Esophagus muscularis mucosa (tissue), 4 donors: ENCODE results near the gene ALG14. TPM values are rescaled to one million over a fixed set of nuclear protein-coding genes. Genes with fewer than 3 reads are reported as not detected.

Experiments
- DNase-seq: peaks from one replicate; pipeline ENCODE4 v3.0.0-alpha.2; 2017; ENCODE audit errors: extremely low spot score
- H3K27ac ChIP-seq, 4 donors: fragments of 200-600 bp; sonication (generic); replicated peaks in 1 of 4; 1 replicate in 3 of 4; 2 replicates in 1 of 4; pipeline ENCODE4 v1.5.1; 2016 to 2019; ENCODE audit warnings: mild to moderate bottlenecking in 1 of 4
- H3K27me3 ChIP-seq, 4 donors: fragments of 200-600 bp; sonication (generic); one replicate each; pipeline versions ENCODE4 v1.5.1 to v1.6.0; 2016 to 2019
- H3K36me3 ChIP-seq, 4 donors: fragments of 200-600 bp; sonication (generic); one replicate each; pipeline ENCODE4 v1.5.1; 2016 to 2019
- H3K4me1 ChIP-seq, 4 donors: fragments of 200-600 bp; sonication (generic); one replicate each; pipeline ENCODE4 v1.5.1; 2016 to 2019
- H3K4me3 ChIP-seq, 4 donors: fragments of 200-600 bp; sonication (generic); 1 replicate in 2 of 4; 2 replicates in 2 of 4; pipeline ENCODE4 v1.5.1; 2016 to 2019; ENCODE audit warnings: mild to moderate bottlenecking in 4 of 4, moderate library complexity in 1 of 4
- H3K9me3 ChIP-seq, 4 donors: fragments of 200-600 bp; sonication (generic); 1 replicate in 3 of 4; 2 replicates in 1 of 4; pipeline ENCODE4 v1.5.1; 2016 to 2019
- CTCF ChIP-seq, 3 experiments: fragments of 200-600 bp in 2 of 3; fragments of 450-650 bp in 1 of 3; sonication (generic) in 2 of 3; IDR thresholded peaks; one replicate each; pipeline ENCODE4 v1.5.1; 2017 to 2019; ENCODE audit warnings: antibody characterized with exemption in 3 of 3, mild to moderate bottlenecking in 2 of 3, moderate library complexity in 1 of 3
- EP300 ChIP-seq: sonication (generic); formaldehyde crosslinking; IDR thresholded peaks from one replicate; pipeline ENCODE4 v1.6.1; 2017; ENCODE audit warnings: antibody characterized with exemption
- POLR2A ChIP-seq: fragments of 450-650 bp; IDR thresholded peaks from one replicate; pipeline ENCODE4 v1.6.1; 2017; ENCODE audit warnings: antibody characterized with exemption, moderate library complexity, mild to moderate bottlenecking, low read depth
- POLR2AphosphoS5 ChIP-seq, 2 donors: sonication (generic); formaldehyde crosslinking; IDR thresholded peaks; one replicate each; pipeline ENCODE4 v1.6.1; 2017; ENCODE audit warnings: antibody characterized with exemption in 2 of 2
- WGBS: methylation state at CpG from one replicate; pipeline ENCODE4 v1.1.5; 2018; 5-methylcytosine and 5-hydroxymethylcytosine counted together
- intact Hi-C: fragments of 100-400 bp; cut with DNase I; formaldehyde crosslinking; loops from one replicate; pipeline ENCODE4 v1.15.1; 2023
- total RNA-seq, 4 donors: library from RNA; depleted of rRNA; stranded (reverse); fragments of >200 nt; gene quantifications; one replicate each; pipeline versions ENCODE4 v1.1.0 to v1.2.1, GENCODE V29; 2016

ALG14 gene
- total RNA-seq, 4 donors from 2014 or later, result 0.52 to 0.83 (median 0.74) TPM

GRCh38 chr1:94935034-94935433, 137.7 kb downstream of the ALG14 start:
- H3K4me3 ChIP-seq, result no peak overlapping the region
- H3K27me3 ChIP-seq, result no peaks in the 10 kb centered on the region
- H3K9me3 ChIP-seq, result no peaks in the 10 kb centered on the region
- no peak for TF ChIP-seq POLR2A
- no peak for TF ChIP-seq POLR2AphosphoS5 (IDR thresholded peaks at IDR 0.05)
- TF ChIP-seq EP300, result no peak
- no peak for TF ChIP-seq CTCF (IDR thresholded peaks at IDR 0.05)
- intact Hi-C loops, result no loop called here
- peaks cover 8 to 40% (median 37%) of the 10 kb centered on the region in 4 donors for H3K4me1 ChIP-seq
- peak overlapping the region in 1 of 4 donors; percentile 38 for H3K27ac ChIP-seq
- 93% methylated on average over 1 of the region's 1 CpG for WGBS
- H3K36me3 ChIP-seq, result peaks cover 0 to 18% (median 15%) of the 10 kb centered on the region in 4 donors
- DNase-seq, result no peak

- H3K4me1 ChIP-seq, result peaks cover 8 to 45% (median 42%) of the 10 kb centered on the region in 4 donors
- intact Hi-C loops, result no loop called here
- H3K27ac ChIP-seq, result no peak overlapping the region
- no peak for DNase-seq
- TF ChIP-seq POLR2A (no peak), CTCF (IDR thresholded peaks at IDR 0.05) (no peak), EP300 (no peak), POLR2AphosphoS5 (IDR thresholded peaks at IDR 0.05) (no peak)
- 81% methylated on average over 2 of the region's 2 CpGs for WGBS
- no peaks in the 10 kb centered on the region for H3K27me3 ChIP-seq
- peaks cover 0 to 18% (median 15%) of the 10 kb centered on the region in 4 donors for H3K36me3 ChIP-seq
- no peak overlapping the region for H3K4me3 ChIP-seq
- H3K9me3 ChIP-seq, result no peaks in the 10 kb centered on the region
These were observed 138.2 kb downstream of the ALG14 start for GRCh38 chr1:94934551-94934950.

GRCh38 chr1:94931254-94931841, 141.4 kb downstream of the ALG14 start:
- no peak overlapping the region for H3K27ac ChIP-seq
- H3K4me1 ChIP-seq, result peaks cover 18 to 42% (median 40%) of the 10 kb centered on the region in 4 donors

GRCh38 chr1:94929351-94930217, 143.2 kb downstream of the ALG14 start:
- intact Hi-C loops, result loop anchor here (2.0 to 5.0 kb wide), 2 partner anchors 93 to 113 kb away; no protein-coding TSS in a partner anchor
- peaks cover 0 to 18% (median 15%) of the 10 kb centered on the region in 4 donors for H3K36me3 ChIP-seq
- 64% methylated on average over 11 of the region's 11 CpGs for WGBS
- peak overlapping the region; percentile 98 to 100 (median 99) for H3K27ac ChIP-seq
- no peaks in the 10 kb centered on the region for H3K9me3 ChIP-seq
- H3K27me3 ChIP-seq, result no peaks in the 10 kb centered on the region
- peak overlapping the region; percentile 71 to 93 (median 80) for H3K4me3 ChIP-seq
- no peak for TF ChIP-seq POLR2AphosphoS5 (IDR thresholded peaks at IDR 0.05)
- TF ChIP-seq CTCF (IDR thresholded peaks at IDR 0.05), result no peak
- no peak for TF ChIP-seq EP300
- TF ChIP-seq POLR2A, result no peak
- DNase-seq, result no peak
- H3K4me1 ChIP-seq, result peaks cover 20 to 41% (median 40%) of the 10 kb centered on the region in 4 donors

More at GRCh38 chr1:94931254-94931841, 141.4 kb downstream of the ALG14 start:
- Histone ChIP-seq H3K4me3 (no peak overlapping the region), H3K36me3 (peaks cover 0 to 18% (median 15%) of the 10 kb centered on the region in 4 donors), H3K27me3 (no peaks in the 10 kb centered on the region), H3K9me3 (no peaks in the 10 kb centered on the region)
- intact Hi-C loops, result no loop called here
- WGBS, result 94% methylated on average over 7 of the region's 7 CpGs
- no peak for DNase-seq
- TF ChIP-seq CTCF (IDR thresholded peaks at IDR 0.05) (no peak), EP300 (no peak), POLR2AphosphoS5 (IDR thresholded peaks at IDR 0.05) (no peak), POLR2A (no peak)
